SK-N-SH treated with all-trans-retinoic acid at 6 μM for 48 hours (cell line): ENCODE data around the gene PSMC1.

Experiments
- ATAC-seq: fragments of 200-7000 bp; cut with Tn5 transposase; 3 replicates; pipeline ENCODE4 v1.9.1; 2020; ENCODE audit warnings: mild to moderate bottlenecking, moderate library complexity
- ARNTL ChIP-seq: fragments of 450-650 bp; formaldehyde crosslinking; IDR thresholded peaks from 2 replicates; pipeline ENCODE4 v1.5.0; 2020; ENCODE audit warnings: low read depth, mild to moderate bottlenecking, moderate library complexity, borderline replicate concordance
- CREB5 ChIP-seq: fragments of 250-450 bp; sonication (Bioruptor Pico); IDR thresholded peaks from 2 replicates; pipeline ENCODE4 v1.5.1; 2020; ENCODE audit warnings: low read depth, mild to moderate bottlenecking, moderate library complexity
- CSDC2 ChIP-seq: fragments of 250-450 bp; sonication (Bioruptor Pico); IDR thresholded peaks from 2 replicates; pipeline ENCODE4 v1.5.0; 2020; ENCODE audit warnings: mild to moderate bottlenecking, moderate library complexity
- ESRRG ChIP-seq: fragments of 250-450 bp; sonication (Bioruptor Pico); IDR thresholded peaks from 2 replicates; pipeline ENCODE4 v1.6.1; 2021; ENCODE audit warnings: mild to moderate bottlenecking
- ISL1 ChIP-seq: fragments of 250-450 bp; sonication (Bioruptor Pico); IDR thresholded peaks from 2 replicates; pipeline ENCODE4 v2.1.2; 2022; ENCODE audit warnings: mild to moderate bottlenecking, moderate library complexity
- OSR1 ChIP-seq: fragments of 250-450 bp; sonication (Bioruptor Pico); IDR thresholded peaks from 2 replicates; pipeline ENCODE4 v1.8.0; 2022; ENCODE audit warnings: moderate library complexity, mild to moderate bottlenecking, inconsistent platforms
- PPARA ChIP-seq: fragments of 250-450 bp; sonication (Bioruptor Pico); IDR thresholded peaks from 2 replicates; pipeline ENCODE4 v1.5.0; 2020; ENCODE audit warnings: mild to moderate bottlenecking, borderline replicate concordance
- SNAI2 ChIP-seq: fragments of 250-450 bp; sonication (Bioruptor Pico); IDR thresholded peaks from 2 replicates; pipeline ENCODE4 v1.5.0; 2020; ENCODE audit warnings: mild to moderate bottlenecking, moderate library complexity
- TCF4 ChIP-seq: fragments of 250-450 bp; sonication (Bioruptor Pico); IDR thresholded peaks from 2 replicates; pipeline ENCODE4 v1.8.0; 2021; ENCODE audit warnings: mild to moderate bottlenecking, moderate library complexity, borderline replicate concordance
- TSHZ2 ChIP-seq: fragments of 250-450 bp; sonication (Bioruptor Pico); IDR thresholded peaks from 2 replicates; pipeline ENCODE4 v1.5.0; 2020; ENCODE audit warnings: mild to moderate bottlenecking, moderate library complexity
- ZC3H10 ChIP-seq: fragments of 250-450 bp; sonication (Bioruptor Pico); IDR thresholded peaks from 2 replicates; pipeline ENCODE4 v1.5.1; 2021; ENCODE audit warnings: mild to moderate bottlenecking, moderate library complexity
- ZFP3 ChIP-seq: fragments of 250-450 bp; sonication (Bioruptor Pico); IDR thresholded peaks from 2 replicates; pipeline ENCODE4 v1.5.0; 2020; ENCODE audit warnings: mild to moderate bottlenecking, moderate library complexity
- ZFP30 ChIP-seq: fragments of 450-650 bp; formaldehyde crosslinking; IDR thresholded peaks from 2 replicates; pipeline ENCODE4 v1.5.0; 2022; ENCODE audit warnings: mild to moderate bottlenecking, moderate library complexity
- ZNF565 ChIP-seq: fragments of 450-650 bp; formaldehyde crosslinking; conservative IDR thresholded peaks from 2 replicates; pipeline ENCODE4 v1.5.0; 2020; ENCODE audit warnings: low read depth, mild to moderate bottlenecking, moderate library complexity
- ZNF70 ChIP-seq: fragments of 450-650 bp; formaldehyde crosslinking; IDR thresholded peaks from 2 replicates; pipeline ENCODE4 v1.5.0; 2020; ENCODE audit warnings: mild to moderate bottlenecking, moderate library complexity
- ZNF8 ChIP-seq: fragments of 450-650 bp; formaldehyde crosslinking; IDR thresholded peaks from 2 replicates; pipeline ENCODE4 v1.5.0; 2020; ENCODE audit warnings: mild to moderate bottlenecking, moderate library complexity
- TF ChIP-seq, protein P1 (sequence below): fragments of 250-450 bp; sonication (Bioruptor Pico); IDR thresholded peaks from 2 replicates; pipeline ENCODE4 v1.8.0; 2021; ENCODE audit warnings: low read depth, mild to moderate bottlenecking, moderate library complexity, borderline replicate concordance
- TF ChIP-seq, protein P2 (sequence below): fragments of 250-450 bp; sonication (Bioruptor Pico); IDR thresholded peaks from 2 replicates; pipeline ENCODE4 v1.5.1; 2021; ENCODE audit warnings: mild to moderate bottlenecking, moderate library complexity

The PSMC1 gene

DNA sequence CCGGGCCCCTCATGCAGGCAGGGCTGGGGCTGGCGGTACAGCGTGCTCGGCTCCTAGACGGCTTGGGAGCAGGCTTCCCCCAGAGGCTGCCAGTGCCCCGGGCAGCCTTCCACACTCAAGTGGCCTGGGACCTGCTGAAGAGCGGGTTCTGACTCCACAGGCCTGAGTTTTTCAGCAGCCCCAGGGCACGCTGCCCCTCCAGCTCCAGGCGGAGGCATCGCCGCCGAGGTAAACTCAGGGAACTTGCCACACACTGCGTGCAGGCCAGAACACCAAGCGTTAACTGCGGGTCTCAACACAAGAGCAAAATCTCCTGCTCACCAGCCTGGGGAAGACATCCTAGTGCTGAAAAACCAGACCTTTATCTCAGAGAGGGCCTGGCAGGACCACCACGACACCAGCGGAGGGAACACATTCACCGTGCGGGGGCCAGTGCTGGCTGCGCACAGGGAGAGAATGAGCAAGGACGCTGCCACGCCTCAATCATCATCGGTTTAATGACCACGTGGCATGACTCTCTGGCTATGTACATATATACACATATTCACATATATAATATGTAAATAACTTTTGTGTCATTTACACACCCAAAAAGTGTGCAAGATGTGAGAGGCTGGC lies 21.3 kb downstream of the PSMC1 start (continued):
- no peak for TF ChIP-seq TSHZ2
- no peak for TF ChIP-seq ARNTL
- TF ChIP-seq ISL1 (CRISPR knock-in tag): no peak
- TF ChIP-seq CSDC2 (CRISPR knock-in tag): no peak
- no peak for TF ChIP-seq ZC3H10 (CRISPR knock-in tag)
- no peak for TF ChIP-seq CREB5 (CRISPR knock-in tag)

- ATAC-seq: no peak
- no peak for TF ChIP-seq TSHZ2
- TF ChIP-seq ZFP3: no peak
- TF ChIP-seq ESRRG (CRISPR knock-in tag): no peak
- TF ChIP-seq ARNTL: no peak
- TF ChIP-seq, protein P1, sequence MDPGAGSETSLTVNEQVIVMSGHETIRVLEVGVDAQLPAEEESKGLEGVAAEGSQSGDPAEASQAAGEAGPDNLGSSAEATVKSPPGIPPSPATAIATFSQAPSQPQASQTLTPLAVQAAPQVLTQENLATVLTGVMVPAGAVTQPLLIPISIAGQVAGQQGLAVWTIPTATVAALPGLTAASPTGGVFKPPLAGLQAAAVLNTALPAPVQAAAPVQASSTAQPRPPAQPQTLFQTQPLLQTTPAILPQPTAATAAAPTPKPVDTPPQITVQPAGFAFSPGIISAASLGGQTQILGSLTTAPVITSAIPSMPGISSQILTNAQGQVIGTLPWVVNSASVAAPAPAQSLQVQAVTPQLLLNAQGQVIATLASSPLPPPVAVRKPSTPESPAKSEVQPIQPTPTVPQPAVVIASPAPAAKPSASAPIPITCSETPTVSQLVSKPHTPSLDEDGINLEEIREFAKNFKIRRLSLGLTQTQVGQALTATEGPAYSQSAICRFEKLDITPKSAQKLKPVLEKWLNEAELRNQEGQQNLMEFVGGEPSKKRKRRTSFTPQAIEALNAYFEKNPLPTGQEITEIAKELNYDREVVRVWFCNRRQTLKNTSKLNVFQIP: no peak
- no peak for TF ChIP-seq ZNF565 (CRISPR knock-in tag)
- no peak for TF ChIP-seq ZNF8 (CRISPR knock-in tag)
- TF ChIP-seq OSR1 (CRISPR knock-in tag): no peak
- no peak for TF ChIP-seq ZFP30 (CRISPR knock-in tag)
- TF ChIP-seq ZNF70 (CRISPR knock-in tag): no peak
- TF ChIP-seq PPARA (CRISPR knock-in tag): no peak
- no peak for TF ChIP-seq SNAI2
- TF ChIP-seq CREB5 (CRISPR knock-in tag): no peak
- no peak for TF ChIP-seq TCF4 (CRISPR knock-in tag)
- TF ChIP-seq, protein P2, sequence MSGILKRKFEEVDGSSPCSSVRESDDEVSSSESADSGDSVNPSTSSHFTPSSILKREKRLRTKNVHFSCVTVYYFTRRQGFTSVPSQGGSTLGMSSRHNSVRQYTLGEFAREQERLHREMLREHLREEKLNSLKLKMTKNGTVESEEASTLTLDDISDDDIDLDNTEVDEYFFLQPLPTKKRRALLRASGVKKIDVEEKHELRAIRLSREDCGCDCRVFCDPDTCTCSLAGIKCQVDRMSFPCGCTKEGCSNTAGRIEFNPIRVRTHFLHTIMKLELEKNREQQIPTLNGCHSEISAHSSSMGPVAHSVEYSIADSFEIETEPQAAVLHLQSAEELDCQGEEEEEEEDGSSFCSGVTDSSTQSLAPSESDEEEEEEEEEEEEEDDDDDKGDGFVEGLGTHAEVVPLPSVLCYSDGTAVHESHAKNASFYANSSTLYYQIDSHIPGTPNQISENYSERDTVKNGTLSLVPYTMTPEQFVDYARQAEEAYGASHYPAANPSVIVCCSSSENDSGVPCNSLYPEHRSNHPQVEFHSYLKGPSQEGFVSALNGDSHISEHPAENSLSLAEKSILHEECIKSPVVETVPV: no peak
Measured at GRCh38 chr14:90278199-90279175, 22.1 kb downstream of the PSMC1 start.
